Trophoblast cell (in vitro differentiated cells and primary cell): ENCODE measurements around the gene NR4A3.

Source experiments
- DNase-seq, 2 donors: peaks; one replicate each; pipeline ENCODE4 v3.0.0-alpha.2; 2016
- H2AFZ ChIP-seq: 2 replicates; pipeline ENCODE4 v1.6.1; 2013; ENCODE audit warnings: low read length, moderate library complexity, mild to moderate bottlenecking; ENCODE audit not compliant: insufficient read depth, poor library complexity
- H2AK5ac ChIP-seq: 2 replicates; pipeline ENCODE4 v1.6.1; 2013; ENCODE audit warnings: mild to moderate bottlenecking, low read length
- H2BK120ac ChIP-seq: 2 replicates; pipeline ENCODE4 v1.6.1; 2013; ENCODE audit warnings: low read length, mild to moderate bottlenecking, moderate library complexity; ENCODE audit not compliant: insufficient read depth, poor library complexity
- H2BK12ac ChIP-seq: 2 replicates; pipeline ENCODE4 v1.6.1; 2013; ENCODE audit warnings: mild to moderate bottlenecking, low read length, moderate library complexity
- H2BK5ac ChIP-seq: 2 replicates; pipeline ENCODE4 v1.6.1; 2013; ENCODE audit warnings: low read length, low read depth, moderate library complexity, mild to moderate bottlenecking; ENCODE audit not compliant: poor library complexity
- H3K14ac ChIP-seq: 2 replicates; pipeline ENCODE4 v1.6.1; 2013; ENCODE audit warnings: mild to moderate bottlenecking, low read length
- H3K18ac ChIP-seq: 2 replicates; pipeline ENCODE4 v1.6.1; 2013; ENCODE audit warnings: mild to moderate bottlenecking, low read length
- H3K23ac ChIP-seq: 2 replicates; pipeline ENCODE4 v1.6.1; 2013; ENCODE audit warnings: low read length
- H3K27ac ChIP-seq: 2 replicates; pipeline ENCODE4 v1.5.1; 2013; ENCODE audit warnings: low read depth, mild to moderate bottlenecking, inconsistent platforms, low read length, moderate library complexity
- H3K27me3 ChIP-seq: 2 replicates; pipeline ENCODE4 v1.6.1; 2013; ENCODE audit warnings: inconsistent platforms, mild to moderate bottlenecking, low read length, moderate library complexity; ENCODE audit not compliant: insufficient read depth
- H3K36me3 ChIP-seq, 2 experiments: 1 replicate in 1 of 2; 2 replicates in 1 of 2; pipeline ENCODE4 v1.6.1; 2013; ENCODE audit warnings: low read length in 2 of 2, mild to moderate bottlenecking in 2 of 2, moderate library complexity in 1 of 2; ENCODE audit not compliant: insufficient read depth in 2 of 2, control insufficient read depth in 1 of 2
- H3K4ac ChIP-seq: 2 replicates; pipeline ENCODE4 v1.6.1; 2013; ENCODE audit warnings: low read depth, mild to moderate bottlenecking, low read length, moderate library complexity
- H3K4me1 ChIP-seq, 2 experiments: 1 replicate in 1 of 2; 2 replicates in 1 of 2; pipeline ENCODE4 v1.6.1; 2013; ENCODE audit warnings: low read length in 2 of 2, mild to moderate bottlenecking in 2 of 2, moderate library complexity in 1 of 2; ENCODE audit not compliant: insufficient read depth in 2 of 2, control insufficient read depth in 1 of 2
- H3K4me2 ChIP-seq: 2 replicates; pipeline ENCODE4 v1.6.1; 2013; ENCODE audit warnings: inconsistent platforms, mild to moderate bottlenecking, low read length, moderate library complexity
- H3K4me3 ChIP-seq: 2 replicates; pipeline ENCODE4 v1.5.1; 2013; ENCODE audit warnings: mild to moderate bottlenecking, low read depth, low read length, inconsistent platforms
- H3K79me1 ChIP-seq: one replicate; pipeline ENCODE4 v1.6.1; 2013; ENCODE audit warnings: low read length
- H3K79me2 ChIP-seq: 2 replicates; pipeline ENCODE4 v1.6.1; 2013; ENCODE audit warnings: low read length, mild to moderate bottlenecking; ENCODE audit not compliant: control insufficient read depth, insufficient read depth, poor library complexity
- H3K9ac ChIP-seq: 2 replicates; pipeline ENCODE4 v1.6.1; 2013; ENCODE audit warnings: mild to moderate bottlenecking, low read length
- H3K9me3 ChIP-seq: 2 replicates; pipeline ENCODE4 v1.6.1; 2013; ENCODE audit warnings: low read depth, mild to moderate bottlenecking, control low read depth, inconsistent platforms, low read length; ENCODE audit not compliant: insufficient read depth
- H4K12ac ChIP-seq: 2 replicates; pipeline ENCODE4 v1.6.1; 2013; ENCODE audit warnings: low read depth, mild to moderate bottlenecking, low read length, moderate library complexity
- H4K8ac ChIP-seq: 2 replicates; pipeline ENCODE4 v1.6.1; 2013; ENCODE audit warnings: low read depth, mild to moderate bottlenecking, low read length, moderate library complexity
- H4K91ac ChIP-seq: one replicate; pipeline ENCODE4 v1.6.1; 2013; ENCODE audit warnings: low read depth, mild to moderate bottlenecking, low read length, moderate library complexity
- WGBS: extraction: QIAGEN DNeasy Blood & Tissue Kit; methylation state at CpG from one replicate; pipeline ENCODE4 v1.1.7; 2013; ENCODE audit warnings: missing lambda C conversion rate; ENCODE audit not compliant: insufficient read length, insufficient coverage; ENCODE audit errors: extremely low coverage; 5-methylcytosine and 5-hydroxymethylcytosine counted together

NR4A3 gene

DNA sequence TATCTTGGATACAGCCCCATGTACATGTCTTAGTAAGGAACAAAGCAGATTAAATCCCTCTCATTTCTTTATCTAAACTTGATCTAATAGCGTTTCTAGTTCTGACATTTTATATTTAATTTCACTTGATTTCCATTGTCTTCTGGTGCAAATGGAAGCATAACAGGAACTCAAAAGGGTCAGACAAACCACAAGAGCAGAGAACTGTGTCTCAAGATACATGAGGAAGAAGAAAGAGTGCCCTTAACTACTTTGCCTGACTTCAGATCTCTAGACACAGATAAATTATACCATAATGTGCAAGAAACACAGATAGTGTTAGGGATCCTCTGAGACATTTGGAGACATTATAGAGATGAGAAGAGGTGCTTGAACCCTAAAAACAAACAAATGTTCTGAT, 64.1 kb downstream of the NR4A3 start:
- H4K8ac ChIP-seq = no peak overlapping the region
- no peaks in the 10 kb centered on the region for H3K36me3 ChIP-seq
- no peak for DNase-seq
- no peaks in the 10 kb centered on the region for H3K79me2 ChIP-seq
- H3K4me1 ChIP-seq = no peaks in the 10 kb centered on the region
- no peak overlapping the region for H4K12ac ChIP-seq
- H3K27me3 ChIP-seq = no peaks in the 10 kb centered on the region
- H3K9me3 ChIP-seq = no peaks in the 10 kb centered on the region
- H2BK120ac ChIP-seq = no peak overlapping the region
- H3K9ac ChIP-seq = no peak overlapping the region
- H2AFZ ChIP-seq = no peak overlapping the region
- no peak overlapping the region for H3K23ac ChIP-seq
- H3K27ac ChIP-seq = no peak overlapping the region
- no peak overlapping the region for H3K4me2 ChIP-seq
- H3K14ac ChIP-seq = no peak overlapping the region
- no peak overlapping the region for H3K18ac ChIP-seq
- no CpG with 5 or more reads among the region's 1 CpG for WGBS
- no peak overlapping the region for H2AK5ac ChIP-seq
- no peak overlapping the region for H4K91ac ChIP-seq
- H2BK5ac ChIP-seq = no peak overlapping the region
- no peaks in the 10 kb centered on the region for H3K79me1 ChIP-seq
- H2BK12ac ChIP-seq = no peak overlapping the region
- H3K4me3 ChIP-seq = no peak overlapping the region
- H3K4ac ChIP-seq = no peak overlapping the region

GRCh38 chr9:99889120-99889519, 67.4 kb downstream of the NR4A3 start:
- no CpG with 5 or more reads among the region's 1 CpG for WGBS
- H3K4me2 ChIP-seq = no peak overlapping the region

DNA sequence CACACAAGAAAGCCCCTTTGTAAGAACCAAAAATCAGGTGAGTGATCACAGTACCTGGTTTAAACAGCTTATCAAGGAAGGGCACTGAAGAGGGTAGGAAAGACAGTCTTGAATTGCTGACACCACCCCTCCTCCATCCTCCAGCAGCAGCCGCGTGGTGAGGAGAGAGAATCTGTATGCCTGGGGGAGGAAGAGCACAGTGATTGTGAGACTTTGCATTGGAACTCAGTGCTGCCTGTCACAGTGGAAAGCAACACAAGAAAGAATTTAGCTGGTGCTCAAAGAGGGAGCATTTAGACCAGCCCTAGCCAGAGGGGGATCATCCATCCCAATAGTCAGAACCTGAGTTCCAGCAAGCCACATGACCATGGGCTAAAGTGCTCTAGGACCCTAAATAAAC, 73.1 kb downstream of the NR4A3 start:
- Histone ChIP-seq H4K8ac (no peak overlapping the region), H4K12ac (no peak overlapping the region), H3K27ac (no peak overlapping the region), H2BK120ac (no peak overlapping the region), H3K4ac (no peak overlapping the region), H3K9ac (no peak overlapping the region), H2BK5ac (no peak overlapping the region), H3K9me3 (no peaks in the 10 kb centered on the region), H2AFZ (no peak overlapping the region), H3K14ac (no peak overlapping the region), H3K4me2 (no peak overlapping the region), H3K79me2 (no peaks in the 10 kb centered on the region), H3K4me1 (no peaks in the 10 kb centered on the region), H3K23ac (no peak overlapping the region), H2AK5ac (no peak overlapping the region), H3K18ac (no peak overlapping the region), H3K36me3 (no peaks in the 10 kb centered on the region), H3K79me1 (no peaks in the 10 kb centered on the region), H4K91ac (no peak overlapping the region), H3K27me3 (no peaks in the 10 kb centered on the region), H2BK12ac (no peak overlapping the region), H3K4me3 (no peak overlapping the region)
- WGBS = no CpG with 5 or more reads among the region's 2 CpGs
- DNase-seq = no peak

More at GRCh38 chr9:99889120-99889519, 67.4 kb downstream of the NR4A3 start:
- H2AFZ ChIP-seq = no peak overlapping the region
- no peak overlapping the region for H3K27ac ChIP-seq
- no peak overlapping the region for H4K12ac ChIP-seq
- no peak overlapping the region for H2AK5ac ChIP-seq
- H2BK5ac ChIP-seq = no peak overlapping the region
- H3K14ac ChIP-seq = no peak overlapping the region
- H3K9ac ChIP-seq = no peak overlapping the region
- no peaks in the 10 kb centered on the region for H3K4me1 ChIP-seq
- DNase-seq = no peak
- H2BK120ac ChIP-seq = no peak overlapping the region
- no peak overlapping the region for H4K8ac ChIP-seq
- no peak overlapping the region for H3K4me3 ChIP-seq
- no peak overlapping the region for H3K18ac ChIP-seq
- H3K23ac ChIP-seq = no peak overlapping the region
- H3K27me3 ChIP-seq = no peaks in the 10 kb centered on the region
- no peaks in the 10 kb centered on the region for H3K9me3 ChIP-seq
- no peak overlapping the region for H3K4ac ChIP-seq
- H3K79me2 ChIP-seq = no peaks in the 10 kb centered on the region
- H4K91ac ChIP-seq = no peak overlapping the region
- H3K36me3 ChIP-seq = no peaks in the 10 kb centered on the region
- H3K79me1 ChIP-seq = no peaks in the 10 kb centered on the region
- H2BK12ac ChIP-seq = no peak overlapping the region

DNA sequence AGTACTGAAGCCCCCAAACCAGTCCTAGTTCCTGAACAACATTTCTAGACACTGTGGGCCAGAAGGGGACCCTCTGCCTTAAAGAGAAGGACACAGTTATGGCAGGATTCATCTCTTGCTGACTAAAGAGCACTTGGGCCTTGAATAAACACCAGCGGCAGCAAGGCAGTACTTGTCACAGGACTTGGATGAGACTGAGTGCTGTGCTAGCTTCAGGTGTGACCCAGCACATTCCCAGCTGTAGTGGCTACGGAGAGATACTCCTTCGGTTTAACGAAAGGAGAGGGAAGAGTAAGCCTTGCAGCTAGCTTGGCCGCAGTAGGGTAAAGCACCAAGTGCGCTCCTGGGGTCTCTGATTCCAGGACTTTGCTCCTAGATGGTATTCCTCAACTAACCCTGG, 73.8 kb downstream of the NR4A3 start:
- H2BK120ac ChIP-seq = no peak overlapping the region
- no peaks in the 10 kb centered on the region for H3K79me1 ChIP-seq
- H3K18ac ChIP-seq = no peak overlapping the region
- H3K36me3 ChIP-seq = no peaks in the 10 kb centered on the region
- H2BK5ac ChIP-seq = no peak overlapping the region
- H3K9ac ChIP-seq = no peak overlapping the region
- no peak overlapping the region for H4K91ac ChIP-seq
- no peak overlapping the region for H3K14ac ChIP-seq
- no CpG with 5 or more reads among the region's 6 CpGs for WGBS
- no peak overlapping the region for H2BK12ac ChIP-seq
- no peaks in the 10 kb centered on the region for H3K27me3 ChIP-seq
- H2AK5ac ChIP-seq = no peak overlapping the region
- no peak overlapping the region for H3K27ac ChIP-seq
- H3K9me3 ChIP-seq = no peaks in the 10 kb centered on the region
- no peak for DNase-seq
- no peaks in the 10 kb centered on the region for H3K79me2 ChIP-seq
- H4K8ac ChIP-seq = no peak overlapping the region
- H4K12ac ChIP-seq = no peak overlapping the region
- H3K4me3 ChIP-seq = no peak overlapping the region
- no peak overlapping the region for H3K23ac ChIP-seq
- H3K4me2 ChIP-seq = no peak overlapping the region
- H2AFZ ChIP-seq = no peak overlapping the region
- H3K4me1 ChIP-seq = no peaks in the 10 kb centered on the region
- no peak overlapping the region for H3K4ac ChIP-seq
